Measurements from ENCODE around the gene OR6Q1. TPM values are rescaled to one million over a fixed set of nuclear protein-coding genes. Genes with fewer than 3 reads are reported as not detected.
A peak's percentile ranks its signal among the peaks of the same experiment; 100 is the strongest.

Gene OR6Q1
- total RNA-seq, 1 experiment from 2014 or later: not detected

DNA sequence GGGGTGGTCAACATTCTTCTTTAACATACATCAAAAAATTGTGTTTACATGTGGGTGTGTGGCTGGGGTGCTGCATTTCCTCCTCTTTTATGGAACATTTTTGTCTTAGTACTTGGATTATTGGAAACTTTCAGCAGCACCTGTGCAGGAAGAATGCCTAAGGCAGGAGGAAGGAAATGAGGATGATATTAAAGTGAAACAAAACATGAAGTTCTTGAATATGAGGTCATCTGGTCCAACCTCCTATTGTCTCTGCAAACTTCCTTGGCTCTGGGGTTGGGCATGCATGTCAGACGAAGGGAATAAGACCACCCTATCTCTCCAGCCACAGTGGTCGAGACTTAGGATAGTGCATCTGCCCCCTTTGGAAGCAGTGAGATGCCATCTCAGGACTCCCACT lies 27.7 kb upstream of the OR6Q1 start:
- H3K9me3 ChIP-seq (ENCODE audit: low read depth, low read length, poor library complexity, severe bottlenecking): no peaks in the 10 kb centered on the region
- BruUV-seq (replicated peaks): no TSS peak
- TF ChIP-seq, protein P1, sequence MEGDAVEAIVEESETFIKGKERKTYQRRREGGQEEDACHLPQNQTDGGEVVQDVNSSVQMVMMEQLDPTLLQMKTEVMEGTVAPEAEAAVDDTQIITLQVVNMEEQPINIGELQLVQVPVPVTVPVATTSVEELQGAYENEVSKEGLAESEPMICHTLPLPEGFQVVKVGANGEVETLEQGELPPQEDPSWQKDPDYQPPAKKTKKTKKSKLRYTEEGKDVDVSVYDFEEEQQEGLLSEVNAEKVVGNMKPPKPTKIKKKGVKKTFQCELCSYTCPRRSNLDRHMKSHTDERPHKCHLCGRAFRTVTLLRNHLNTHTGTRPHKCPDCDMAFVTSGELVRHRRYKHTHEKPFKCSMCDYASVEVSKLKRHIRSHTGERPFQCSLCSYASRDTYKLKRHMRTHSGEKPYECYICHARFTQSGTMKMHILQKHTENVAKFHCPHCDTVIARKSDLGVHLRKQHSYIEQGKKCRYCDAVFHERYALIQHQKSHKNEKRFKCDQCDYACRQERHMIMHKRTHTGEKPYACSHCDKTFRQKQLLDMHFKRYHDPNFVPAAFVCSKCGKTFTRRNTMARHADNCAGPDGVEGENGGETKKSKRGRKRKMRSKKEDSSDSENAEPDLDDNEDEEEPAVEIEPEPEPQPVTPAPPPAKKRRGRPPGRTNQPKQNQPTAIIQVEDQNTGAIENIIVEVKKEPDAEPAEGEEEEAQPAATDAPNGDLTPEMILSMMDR (conservative IDR thresholded peaks at IDR 0.05; ENCODE audit: low read depth, low read length): no peak
- no peak for TF ChIP-seq EZH2 (IDR thresholded peaks at IDR 0.05; ENCODE audit: borderline replicate concordance, low read depth, low read length, poor library complexity, severe bottlenecking)
- no peaks in the 10 kb centered on the region for H3K27me3 ChIP-seq (replicated peaks; ENCODE audit: insufficient read depth, low read depth, low read length, poor library complexity)
- no peak for DNase-seq (ENCODE audit: low spot score)
- POLR2A ChIA-PET (ENCODE audit: low non-redundant PET): interaction anchor here (0.8 kb wide), 1 partner anchor 18 kb away, joined by 5 read pairs; no protein-coding TSS in a partner anchor
- intact Hi-C loops (cut with micrococcal nuclease; ENCODE audit: unreplicated experiment): loop anchor here (10.0 kb wide), 1 partner anchor 248 kb away; the partner anchor contains the start of gene BTBD18
- H3K4me3 ChIP-seq (ENCODE audit: low read depth, low read length, poor library complexity, severe bottlenecking): no peak overlapping the region
- H3K36me3 ChIP-seq (ENCODE audit: insufficient read depth, low read length, poor library complexity, severe bottlenecking): no peaks in the 10 kb centered on the region
- CTCF ChIA-PET: no interaction called here
- peaks cover 15% of the 10 kb centered on the region for H3K4me1 ChIP-seq (ENCODE audit: insufficient read depth, low read length, poor library complexity, severe bottlenecking)
- H3K27ac ChIP-seq (ENCODE audit: low read depth, low read length, poor library complexity, severe bottlenecking): no peak overlapping the region

DNA sequence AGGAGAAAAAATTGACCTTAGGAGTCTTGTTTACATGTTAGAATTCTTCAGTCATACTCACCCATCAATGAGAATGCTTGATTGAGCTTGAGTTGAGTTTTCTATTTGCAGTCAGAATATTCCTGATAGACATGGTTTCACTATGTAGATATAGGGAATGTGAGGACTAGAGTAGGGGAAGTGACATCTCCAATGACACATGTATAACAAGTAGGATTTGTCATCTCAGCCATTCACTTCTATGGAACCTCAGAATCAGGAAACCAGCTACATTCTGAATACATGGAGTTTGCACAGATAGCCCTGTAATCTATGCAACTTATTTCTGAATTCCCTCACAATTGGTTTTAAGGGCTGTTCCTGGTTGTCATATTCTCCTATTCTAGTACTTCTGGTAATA lies 27.2 kb upstream of the OR6Q1 start:
- peaks cover 15% of the 10 kb centered on the region for H3K4me1 ChIP-seq (ENCODE audit: insufficient read depth, low read length, poor library complexity, severe bottlenecking)
- no peaks in the 10 kb centered on the region for H3K36me3 ChIP-seq (ENCODE audit: insufficient read depth, low read length, poor library complexity, severe bottlenecking)
- H3K27me3 ChIP-seq (replicated peaks; ENCODE audit: insufficient read depth, low read depth, low read length, poor library complexity): no peaks in the 10 kb centered on the region
- no peak overlapping the region for H3K27ac ChIP-seq (ENCODE audit: low read depth, low read length, poor library complexity, severe bottlenecking)
- CTCF ChIA-PET: no interaction called here
- no TSS peak for BruUV-seq (replicated peaks)
- no peaks in the 10 kb centered on the region for H3K9me3 ChIP-seq (ENCODE audit: low read depth, low read length, poor library complexity, severe bottlenecking)
- POLR2A ChIA-PET (ENCODE audit: low non-redundant PET): interaction anchor here (0.6 to 0.8 kb wide), 2 partner anchors 18 to 155 kb away, joined by 3 to 5 read pairs; no protein-coding TSS in a partner anchor
- intact Hi-C loops (cut with micrococcal nuclease; ENCODE audit: unreplicated experiment): loop anchor here (10.0 kb wide), 1 partner anchor 249 kb away; the partner anchor contains the start of gene BTBD18
- no peak for DNase-seq (ENCODE audit: low spot score)
- H3K4me3 ChIP-seq (ENCODE audit: low read depth, low read length, poor library complexity, severe bottlenecking): no peak overlapping the region
- TF ChIP-seq EZH2 (IDR thresholded peaks at IDR 0.05; ENCODE audit: borderline replicate concordance, low read depth, low read length, poor library complexity, severe bottlenecking): no peak
- TF ChIP-seq, protein P1 (conservative IDR thresholded peaks at IDR 0.05; ENCODE audit: low read depth, low read length): no peak

DNA sequence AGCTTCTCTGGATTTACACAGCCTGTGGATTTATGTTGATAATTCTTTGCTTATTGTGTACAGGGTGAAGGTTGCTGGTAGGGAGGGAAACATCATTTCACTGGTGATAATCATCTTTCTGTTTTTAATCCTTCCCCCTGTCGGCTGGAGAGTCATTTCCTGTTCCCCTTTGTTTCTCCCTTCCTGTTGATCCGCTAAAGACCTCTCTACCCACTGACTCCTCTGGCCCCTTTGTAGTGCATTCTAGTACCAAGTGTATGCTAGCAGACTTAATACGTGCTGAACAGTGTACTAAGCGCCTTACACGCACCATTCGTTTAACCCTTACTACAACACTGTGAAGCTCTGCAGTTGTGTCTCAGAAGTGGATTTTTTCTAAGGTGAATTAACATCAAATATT lies 26.1 kb upstream of the OR6Q1 start:
- POLR2A ChIA-PET (ENCODE audit: low non-redundant PET): no interaction called here
- no peaks in the 10 kb centered on the region for H3K36me3 ChIP-seq (ENCODE audit: insufficient read depth, low read length, poor library complexity, severe bottlenecking)
- intact Hi-C loops (cut with micrococcal nuclease; ENCODE audit: unreplicated experiment): loop anchor here (10.0 kb wide), 1 partner anchor 250 kb away; the partner anchor contains the start of gene BTBD18

More for the DNA sequence above, 26.1 kb upstream of the OR6Q1 start:
- peaks cover 15% of the 10 kb centered on the region for H3K4me1 ChIP-seq (ENCODE audit: insufficient read depth, low read length, poor library complexity, severe bottlenecking)
- no peaks in the 10 kb centered on the region for H3K27me3 ChIP-seq (replicated peaks; ENCODE audit: insufficient read depth, low read depth, low read length, poor library complexity)
- BruUV-seq (replicated peaks): no TSS peak
- CTCF ChIA-PET: no interaction called here
- H3K4me3 ChIP-seq (ENCODE audit: low read depth, low read length, poor library complexity, severe bottlenecking): no peak overlapping the region
- TF ChIP-seq, protein P1 (conservative IDR thresholded peaks at IDR 0.05; ENCODE audit: low read depth, low read length): no peak
- no peak for TF ChIP-seq EZH2 (IDR thresholded peaks at IDR 0.05; ENCODE audit: borderline replicate concordance, low read depth, low read length, poor library complexity, severe bottlenecking)
- H3K9me3 ChIP-seq (ENCODE audit: low read depth, low read length, poor library complexity, severe bottlenecking): no peaks in the 10 kb centered on the region
- peak overlapping the region; percentile 79 for H3K27ac ChIP-seq (ENCODE audit: low read depth, low read length, poor library complexity, severe bottlenecking)
- DNase-seq (ENCODE audit: low spot score): peak; percentile 97
